ENCODE measurements around the gene MFGE8.

Gene MFGE8

DNA sequence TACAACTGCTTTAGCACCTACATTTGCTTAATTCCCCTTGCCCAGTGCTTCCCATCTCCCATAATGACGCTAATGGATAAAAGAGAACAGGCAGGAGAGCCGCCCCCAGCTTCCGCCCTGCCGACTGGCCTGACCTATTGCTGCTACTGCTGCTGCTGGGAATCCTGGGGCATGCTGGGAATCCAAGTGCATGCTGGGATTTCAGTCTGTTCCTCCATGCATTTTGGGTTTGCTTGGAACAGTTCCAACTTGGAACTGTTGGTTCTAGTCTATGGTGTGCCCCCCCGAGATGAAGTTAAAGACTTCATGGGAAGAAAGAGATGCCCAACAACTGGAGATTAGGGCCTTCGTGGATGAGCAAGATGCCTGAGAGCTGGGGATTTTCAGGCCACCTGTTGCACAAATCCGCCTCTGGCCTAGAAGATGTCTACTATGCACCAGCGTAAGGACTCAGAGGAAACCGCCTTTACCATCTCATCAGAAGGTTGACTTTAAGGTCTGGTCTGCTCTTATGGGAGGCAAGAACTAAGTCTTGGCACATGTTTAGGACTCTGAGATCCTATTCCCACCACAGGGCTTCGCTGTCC is 46.8 kb downstream of the MFGE8 start:
- TF ChIP-seq, protein P1, sequence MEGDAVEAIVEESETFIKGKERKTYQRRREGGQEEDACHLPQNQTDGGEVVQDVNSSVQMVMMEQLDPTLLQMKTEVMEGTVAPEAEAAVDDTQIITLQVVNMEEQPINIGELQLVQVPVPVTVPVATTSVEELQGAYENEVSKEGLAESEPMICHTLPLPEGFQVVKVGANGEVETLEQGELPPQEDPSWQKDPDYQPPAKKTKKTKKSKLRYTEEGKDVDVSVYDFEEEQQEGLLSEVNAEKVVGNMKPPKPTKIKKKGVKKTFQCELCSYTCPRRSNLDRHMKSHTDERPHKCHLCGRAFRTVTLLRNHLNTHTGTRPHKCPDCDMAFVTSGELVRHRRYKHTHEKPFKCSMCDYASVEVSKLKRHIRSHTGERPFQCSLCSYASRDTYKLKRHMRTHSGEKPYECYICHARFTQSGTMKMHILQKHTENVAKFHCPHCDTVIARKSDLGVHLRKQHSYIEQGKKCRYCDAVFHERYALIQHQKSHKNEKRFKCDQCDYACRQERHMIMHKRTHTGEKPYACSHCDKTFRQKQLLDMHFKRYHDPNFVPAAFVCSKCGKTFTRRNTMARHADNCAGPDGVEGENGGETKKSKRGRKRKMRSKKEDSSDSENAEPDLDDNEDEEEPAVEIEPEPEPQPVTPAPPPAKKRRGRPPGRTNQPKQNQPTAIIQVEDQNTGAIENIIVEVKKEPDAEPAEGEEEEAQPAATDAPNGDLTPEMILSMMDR (IDR thresholded peaks at IDR 0.05; ENCODE audit: low read depth, low read length): no peak
- H3K36me3 ChIP-seq: no peaks in the 10 kb centered on the region
- no peaks in the 10 kb centered on the region for H3K9me3 ChIP-seq (ENCODE audit: severe bottlenecking)
- no peak for DNase-seq
- H3K27me3 ChIP-seq (ENCODE audit: insufficient read depth, low read depth, severe bottlenecking): no peaks in the 10 kb centered on the region
- no peak overlapping the region for H3K27ac ChIP-seq
- no peak overlapping the region for H3K4me3 ChIP-seq (ENCODE audit: low read depth, low read length)

DNA sequence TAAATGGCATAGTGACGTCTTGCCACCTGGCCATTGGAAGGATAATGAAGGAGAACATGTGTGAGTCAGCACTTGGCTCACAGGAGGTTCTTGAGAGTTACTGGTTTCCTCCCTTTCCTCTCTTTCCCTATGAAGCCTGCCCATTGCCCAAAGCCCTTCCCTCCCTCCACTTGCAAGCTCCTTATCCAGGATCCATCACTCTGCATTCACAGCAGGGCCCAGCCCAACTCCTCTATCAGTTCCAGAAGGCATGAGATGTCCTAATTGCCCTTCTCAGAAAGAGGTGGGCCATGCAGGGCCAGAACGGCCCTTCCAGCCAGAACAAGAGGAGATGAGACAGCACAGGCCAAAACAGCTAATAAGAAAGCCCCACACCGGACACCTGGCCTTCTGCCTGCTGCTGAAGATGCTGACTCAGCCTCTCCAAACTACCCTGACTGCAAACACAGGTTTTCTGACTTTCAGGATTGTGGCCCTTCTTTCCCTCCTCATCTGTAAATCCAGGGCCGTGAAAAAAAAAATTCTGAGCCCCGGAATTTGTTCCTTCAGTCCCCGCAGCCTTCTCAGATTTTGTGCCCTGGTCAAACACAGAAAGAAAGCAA is 47.6 kb downstream of the MFGE8 start:
- no peaks in the 10 kb centered on the region for H3K27me3 ChIP-seq (ENCODE audit: insufficient read depth, low read depth, severe bottlenecking)

DNA sequence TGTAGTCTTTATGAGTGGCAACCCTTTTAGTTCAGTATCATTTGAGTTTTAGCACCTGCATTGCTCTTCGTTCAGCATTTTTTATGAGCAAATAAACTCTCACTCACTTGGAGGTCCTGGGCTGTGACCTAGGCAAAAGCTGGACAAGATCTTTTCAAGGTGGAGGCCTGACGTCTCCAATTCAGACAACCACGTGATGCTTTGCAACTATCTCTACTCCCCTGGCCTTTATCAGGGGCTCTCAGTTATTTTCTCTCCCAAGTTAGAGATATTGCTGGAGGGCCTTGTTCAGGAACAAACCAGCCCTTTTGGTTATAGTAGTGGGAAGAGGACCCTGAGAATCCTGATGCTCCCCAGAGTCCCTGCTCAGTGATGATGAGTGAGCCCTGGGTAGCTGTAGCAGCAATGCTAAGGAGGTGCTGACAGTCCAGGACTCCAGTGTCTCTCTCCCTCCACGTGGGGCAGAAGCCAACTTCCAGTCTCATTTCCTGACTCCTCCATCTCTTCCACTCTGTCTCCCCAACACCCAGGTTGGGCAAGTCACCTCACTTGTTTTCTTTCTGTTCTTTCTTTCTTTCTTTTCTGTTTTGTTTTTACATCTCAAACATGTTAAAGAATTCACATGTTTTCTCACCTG is 48.2 kb downstream of the MFGE8 start:
- Histone ChIP-seq H3K9me3 (ENCODE audit: severe bottlenecking) (no peaks in the 10 kb centered on the region), H3K36me3 (no peaks in the 10 kb centered on the region), H3K4me3 (ENCODE audit: low read depth, low read length) (no peak overlapping the region), H3K27ac (no peak overlapping the region), H3K27me3 (ENCODE audit: insufficient read depth, low read depth, severe bottlenecking) (no peaks in the 10 kb centered on the region)
- no peak for DNase-seq
- TF ChIP-seq, protein P1 (IDR thresholded peaks at IDR 0.05; ENCODE audit: low read depth, low read length): no peak

More for the DNA sequence above, 47.6 kb downstream of the MFGE8 start:
- no peaks in the 10 kb centered on the region for H3K36me3 ChIP-seq
- TF ChIP-seq, protein P1 (IDR thresholded peaks at IDR 0.05; ENCODE audit: low read depth, low read length): no peak
- H3K9me3 ChIP-seq (ENCODE audit: severe bottlenecking): no peaks in the 10 kb centered on the region
- H3K27ac ChIP-seq: no peak overlapping the region
- no peak for DNase-seq
- no peak overlapping the region for H3K4me3 ChIP-seq (ENCODE audit: low read depth, low read length)

DNA sequence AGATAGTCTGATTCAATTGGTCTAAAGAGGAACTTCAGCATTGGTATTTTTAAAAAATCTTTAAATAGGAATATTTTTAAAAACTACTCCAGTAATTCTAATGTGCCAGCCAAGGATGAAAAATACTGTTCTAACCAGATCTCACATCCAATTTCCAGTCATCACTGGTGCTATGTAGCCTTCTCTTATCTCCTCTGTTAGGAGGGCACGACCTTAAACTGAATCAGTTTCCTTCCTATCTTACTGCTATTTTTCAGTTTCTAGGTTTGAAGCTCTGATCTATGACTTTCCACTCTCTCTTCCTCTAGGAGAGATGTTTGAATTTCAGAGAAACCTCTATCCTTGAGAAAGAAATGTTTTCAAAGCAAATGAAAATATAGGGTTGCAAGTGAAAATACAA is 49.8 kb downstream of the MFGE8 start:
- Histone ChIP-seq H3K27me3 (ENCODE audit: insufficient read depth, low read depth, severe bottlenecking) (no peaks in the 10 kb centered on the region), H3K4me3 (ENCODE audit: low read depth, low read length) (no peak overlapping the region), H3K9me3 (ENCODE audit: severe bottlenecking) (no peaks in the 10 kb centered on the region), H3K36me3 (no peaks in the 10 kb centered on the region), H3K27ac (no peak overlapping the region)
- TF ChIP-seq, protein P1 (IDR thresholded peaks at IDR 0.05; ENCODE audit: low read depth, low read length): no peak
- DNase-seq: no peak

DNA sequence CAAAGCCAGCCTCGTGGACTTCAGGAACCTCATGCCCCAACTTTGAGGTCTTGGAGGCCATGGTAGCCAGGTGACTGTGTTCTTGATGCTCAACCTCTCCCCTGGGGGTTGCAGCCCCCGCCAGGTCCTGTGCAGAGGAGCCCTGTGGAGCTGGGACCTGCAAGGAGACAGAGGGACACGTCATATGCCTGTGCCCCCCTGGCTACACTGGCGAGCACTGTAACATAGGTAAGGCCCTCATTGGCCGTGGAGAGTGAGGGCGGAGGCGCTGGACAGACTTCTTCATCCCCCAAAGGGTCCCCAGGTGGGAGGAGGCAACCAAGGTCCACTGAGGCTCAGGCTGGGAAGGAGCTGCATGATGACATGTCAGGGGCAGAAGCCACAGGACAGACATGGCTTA is 53.0 kb downstream of the MFGE8 start:
- no peak for DNase-seq
- Histone ChIP-seq H3K27me3 (ENCODE audit: insufficient read depth, low read depth, severe bottlenecking) (no peaks in the 10 kb centered on the region), H3K9me3 (ENCODE audit: severe bottlenecking) (peaks cover 6% of the 10 kb centered on the region), H3K27ac (no peak overlapping the region), H3K36me3 (no peaks in the 10 kb centered on the region), H3K4me3 (ENCODE audit: low read depth, low read length) (no peak overlapping the region)
- TF ChIP-seq, protein P1 (IDR thresholded peaks at IDR 0.05; ENCODE audit: low read depth, low read length): no peak

Measured in WERI-Rb-1 (cell line).